Measurements from ENCODE around the gene ITGA5. TPM values are rescaled to one million over a fixed set of nuclear protein-coding genes. Genes with fewer than 3 reads are reported as not detected.

ITGA5 gene
- total RNA-seq, 2 donors from 2014 or later, result 28.5 to 49.1 TPM

DNA sequence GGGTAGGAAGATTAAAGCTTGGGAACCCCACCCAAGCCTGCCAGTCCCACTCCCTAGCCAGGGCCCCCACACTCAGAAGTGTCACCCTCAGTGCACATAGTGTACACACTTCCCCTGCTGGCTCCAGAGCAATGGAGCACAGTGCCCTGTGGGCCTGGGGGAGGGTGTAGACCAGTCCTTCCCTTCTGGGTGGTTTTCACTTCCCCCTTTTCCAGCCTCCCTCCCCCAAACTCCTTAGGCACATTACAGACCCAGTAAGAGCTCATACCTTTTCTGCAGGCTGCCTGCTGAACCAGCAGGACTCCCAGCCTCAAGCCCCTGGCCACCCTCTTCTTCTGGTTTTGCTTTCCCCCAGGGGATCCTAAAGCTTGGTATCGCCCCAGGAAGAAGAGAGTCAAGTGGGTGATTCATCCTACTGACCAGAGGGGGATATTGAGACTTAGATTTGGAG lies 34.5 kb downstream of the ITGA5 start, which contains the start of gene ZNF385A:
TSS of gene ZNF385A (minus strand) at position 143 of the 451 bp plus-strand sequence. CDS start 219 bp downstream, outside the sequence.
- no peak within 1 kb of the TSS for H3K4me3 ChIP-seq
- ATAC-seq (no peak), DNase-seq (peak in 1 of 4 donors; percentile 61)
- intact Hi-C loops (cut with DNase I), result no loop called here
- H3K9me3 ChIP-seq, result no peaks in the 10 kb centered on the region
- H3K36me3 ChIP-seq (replicated peaks in 1 of 2; ENCODE audit: insufficient read depth in 1 of 2, low read depth in 2 of 2), result no peaks in the 10 kb centered on the region
- peak within 1 kb of the TSS in 2 of 4 donors; percentile 1 to 61 for H3K27ac ChIP-seq
- TF ChIP-seq, protein P1, sequence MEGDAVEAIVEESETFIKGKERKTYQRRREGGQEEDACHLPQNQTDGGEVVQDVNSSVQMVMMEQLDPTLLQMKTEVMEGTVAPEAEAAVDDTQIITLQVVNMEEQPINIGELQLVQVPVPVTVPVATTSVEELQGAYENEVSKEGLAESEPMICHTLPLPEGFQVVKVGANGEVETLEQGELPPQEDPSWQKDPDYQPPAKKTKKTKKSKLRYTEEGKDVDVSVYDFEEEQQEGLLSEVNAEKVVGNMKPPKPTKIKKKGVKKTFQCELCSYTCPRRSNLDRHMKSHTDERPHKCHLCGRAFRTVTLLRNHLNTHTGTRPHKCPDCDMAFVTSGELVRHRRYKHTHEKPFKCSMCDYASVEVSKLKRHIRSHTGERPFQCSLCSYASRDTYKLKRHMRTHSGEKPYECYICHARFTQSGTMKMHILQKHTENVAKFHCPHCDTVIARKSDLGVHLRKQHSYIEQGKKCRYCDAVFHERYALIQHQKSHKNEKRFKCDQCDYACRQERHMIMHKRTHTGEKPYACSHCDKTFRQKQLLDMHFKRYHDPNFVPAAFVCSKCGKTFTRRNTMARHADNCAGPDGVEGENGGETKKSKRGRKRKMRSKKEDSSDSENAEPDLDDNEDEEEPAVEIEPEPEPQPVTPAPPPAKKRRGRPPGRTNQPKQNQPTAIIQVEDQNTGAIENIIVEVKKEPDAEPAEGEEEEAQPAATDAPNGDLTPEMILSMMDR (IDR thresholded peaks at IDR 0.05), result no peak
- TF ChIP-seq POLR2A (IDR thresholded peaks at IDR 0.05), result peak in 1 of 3 donors; percentile 47
- peaks cover 2% of the 10 kb centered on the region for H3K4me1 ChIP-seq
- WGBS, 2 donors, result 73 to 87% methylated on average over 1 of the region's 1 CpG
- no peaks in the 10 kb centered on the region for H3K27me3 ChIP-seq

DNA sequence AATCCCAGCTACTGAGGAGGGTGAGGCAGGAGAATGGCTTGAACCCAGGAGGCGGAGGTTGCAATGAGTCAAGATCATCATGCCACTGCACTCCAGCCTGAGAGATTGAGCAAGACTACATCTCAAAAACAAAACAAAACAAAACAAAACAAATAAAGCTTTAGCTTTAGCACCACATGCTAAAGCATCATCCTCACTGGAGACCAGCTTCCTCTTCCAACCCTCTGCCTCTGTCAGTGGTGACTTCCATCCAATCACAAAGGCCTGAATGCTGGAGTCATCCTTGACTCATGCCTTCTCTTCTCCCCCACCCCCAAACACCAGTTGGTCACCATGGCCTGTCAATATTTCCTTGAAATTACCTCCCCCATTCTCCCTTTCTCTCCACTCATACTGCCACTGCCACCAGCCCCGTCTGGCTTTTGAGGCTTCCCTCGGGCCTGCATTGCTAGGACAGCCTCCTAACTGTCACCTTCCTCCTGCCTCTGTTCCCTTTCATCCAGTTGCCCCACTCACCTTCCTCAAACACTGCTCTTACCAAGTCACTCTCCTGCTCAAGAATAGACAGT lies 35.9 kb downstream of the ITGA5 start:
- peaks cover 7% of the 10 kb centered on the region for H3K4me1 ChIP-seq
- peak overlapping the region in 1 of 4 donors; percentile 51 for H3K27ac ChIP-seq

DNA sequence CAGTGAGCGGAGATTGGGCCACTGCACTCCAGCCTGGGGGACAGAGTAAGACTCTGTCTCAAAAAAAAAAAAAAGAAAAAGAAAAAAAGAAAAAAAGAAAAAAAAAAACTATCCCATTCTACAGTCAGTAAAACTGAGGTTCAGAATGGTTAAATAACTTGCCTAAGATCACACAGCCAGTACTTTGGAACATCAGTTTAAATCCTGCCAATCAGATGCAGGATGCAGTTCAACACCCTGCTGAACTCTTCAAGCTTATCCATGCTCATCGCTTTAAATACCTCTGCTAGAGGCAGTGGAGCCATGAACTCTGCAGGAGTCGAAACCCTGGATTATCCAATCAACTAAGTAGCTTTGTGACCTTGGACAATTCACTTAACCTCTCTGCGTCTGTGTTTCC lies 37.9 kb downstream of the ITGA5 start:
- H3K4me1 ChIP-seq, result peaks cover 7% of the 10 kb centered on the region
- H3K9me3 ChIP-seq, result no peaks in the 10 kb centered on the region
- DNase-seq, result no peak
- WGBS, 2 donors, result 77 to 78% methylated on average over 4 of the region's 4 CpGs
- no peaks in the 10 kb centered on the region for H3K27me3 ChIP-seq
- intact Hi-C loops (cut with DNase I), result no loop called here
- no peak overlapping the region for H3K27ac ChIP-seq
- no peak for TF ChIP-seq POLR2A (IDR thresholded peaks at IDR 0.05)
- TF ChIP-seq, protein P1 (IDR thresholded peaks at IDR 0.05), result no peak
- no peak for ATAC-seq
- no peaks in the 10 kb centered on the region for H3K36me3 ChIP-seq (replicated peaks in 1 of 2; ENCODE audit: insufficient read depth in 1 of 2, low read depth in 2 of 2)
- no peak overlapping the region for H3K4me3 ChIP-seq

More for the DNA sequence above, 35.9 kb downstream of the ITGA5 start:
- DNase-seq (peak in 1 of 4 donors; percentile 55), ATAC-seq (no peak)
- H3K27me3 ChIP-seq, result no peaks in the 10 kb centered on the region
- WGBS, 2 donors, result 78 to 87% methylated on average over 3 of the region's 3 CpGs
- intact Hi-C loops (cut with DNase I), result no loop called here
- peak in 1 of 3 donors; percentile 39 for TF ChIP-seq POLR2A (IDR thresholded peaks at IDR 0.05)
- TF ChIP-seq, protein P1 (IDR thresholded peaks at IDR 0.05), result no peak
- H3K9me3 ChIP-seq, result no peaks in the 10 kb centered on the region
- H3K36me3 ChIP-seq (replicated peaks in 1 of 2; ENCODE audit: insufficient read depth in 1 of 2, low read depth in 2 of 2), result no peaks in the 10 kb centered on the region
- H3K4me3 ChIP-seq, result no peak overlapping the region

DNA sequence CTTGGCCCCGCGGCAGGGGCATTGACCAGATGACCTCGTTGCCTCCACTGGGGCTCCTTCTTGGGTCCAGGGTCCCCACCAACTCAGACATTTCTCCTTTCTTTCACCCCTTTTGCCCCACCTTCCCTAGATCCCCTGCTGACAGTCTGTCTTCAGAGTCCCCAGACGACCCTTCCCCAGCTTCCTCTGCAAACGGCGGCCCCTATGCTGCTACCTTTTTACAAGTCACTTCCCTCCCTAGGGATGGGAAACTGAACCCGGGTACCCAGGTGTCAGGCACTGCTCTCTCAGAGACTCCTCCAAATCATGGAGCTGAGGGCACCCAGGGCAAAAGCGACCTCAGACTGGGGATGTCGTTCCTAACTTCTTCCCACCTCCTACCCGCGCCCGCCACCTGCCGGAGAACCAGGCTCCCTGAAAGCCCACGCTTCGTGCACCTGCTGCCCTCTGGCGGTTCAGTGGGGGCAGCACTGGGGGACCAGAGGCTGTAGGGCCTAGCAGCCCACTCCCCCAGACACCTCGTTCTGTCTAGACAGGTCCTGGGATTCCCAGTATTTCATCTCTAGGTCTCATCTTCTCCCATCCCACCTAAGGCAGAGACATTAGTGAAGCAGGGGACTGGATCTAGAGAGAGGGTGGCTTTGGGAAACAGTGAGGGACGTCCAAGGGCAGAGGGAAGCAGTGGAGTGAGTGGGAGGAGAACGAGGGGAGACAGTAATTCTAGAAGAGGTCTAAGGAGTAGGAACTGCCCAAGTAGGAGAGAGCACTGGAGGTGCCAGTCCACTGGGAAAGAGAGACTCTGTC lies 39.5 kb downstream of the ITGA5 start:
- peak overlapping the region in 1 of 2 donors; percentile 8 for H3K4me3 ChIP-seq
- TF ChIP-seq, protein P1 (IDR thresholded peaks at IDR 0.05), result peak; percentile 99 to 100 (median 100)
- TF ChIP-seq POLR2A (IDR thresholded peaks at IDR 0.05), result no peak
- no peaks in the 10 kb centered on the region for H3K9me3 ChIP-seq
- peak; percentile 95 for ATAC-seq
- H3K4me1 ChIP-seq, result peaks cover 7% of the 10 kb centered on the region
- H3K27ac ChIP-seq, result peak overlapping the region in 3 of 4 donors; percentile 7 to 61 (median 55)
- intact Hi-C loops (cut with DNase I), result no loop called here
- DNase-seq, result peak; percentile 90 to 93 (median 92)
- WGBS, 2 donors, result 5 to 9% methylated on average over 16 to 19 of the region's 19 CpGs
- no peaks in the 10 kb centered on the region for H3K27me3 ChIP-seq
- no peaks in the 10 kb centered on the region for H3K36me3 ChIP-seq (replicated peaks in 1 of 2; ENCODE audit: insufficient read depth in 1 of 2, low read depth in 2 of 2)

Measured in body of pancreas (tissue), 4 donors.